Stimulated activated naive CD8-positive, alpha-beta T cell treated with anti-CD3 and anti-CD28 coated beads, Interleukin-15, amount 100 ng/mL, for 72 hours (primary cell): Measurements from ENCODE around the gene HLF.

ENCODE experiments used
- ATAC-seq: fragments of 150-1000 bp; cut with Tn5 transposase; 2 replicates; pipeline ENCODE4 v1.10.0; 2021; ENCODE audit warnings: mild to moderate bottlenecking, moderate library complexity
- DNase-seq, 2 donors: peaks; one replicate each; pipeline ENCODE4 v3.0.0; 2021 to 2022
- H3K27ac Mint-ChIP-seq, 2 donors: one replicate each; pipeline ENCODE4 v1.8.0; 2022; ENCODE audit warnings: mild to moderate bottlenecking in 2 of 2, mixed read lengths in 2 of 2, moderate library complexity in 2 of 2
- H3K27me3 Mint-ChIP-seq: one replicate; pipeline ENCODE4 v1.8.0; 2022; ENCODE audit warnings: mixed read lengths
- H3K4me1 Mint-ChIP-seq: one replicate; pipeline ENCODE4 v1.8.0; 2022; ENCODE audit warnings: mild to moderate bottlenecking, mixed read lengths
- H3K4me3 Mint-ChIP-seq, 2 donors: one replicate each; pipeline ENCODE4 v1.8.0; 2022; ENCODE audit warnings: mild to moderate bottlenecking in 2 of 2, mixed read lengths in 2 of 2, moderate library complexity in 1 of 2
- H3K9me3 Mint-ChIP-seq, 2 donors: one replicate each; pipeline ENCODE4 v1.8.0; 2022; ENCODE audit warnings: mixed read lengths in 2 of 2

HLF gene

GRCh38 chr17:55334881-55335540 is 70.3 kb downstream of the HLF start:
- H3K9me3 Mint-ChIP-seq = no peaks in the 10 kb centered on the region
- H3K27ac Mint-ChIP-seq = peak overlapping the region in 1 of 2 donors; percentile 76
- no peak overlapping the region for H3K4me3 Mint-ChIP-seq
- H3K27me3 Mint-ChIP-seq = peaks cover 45% of the 10 kb centered on the region
- peaks cover 20% of the 10 kb centered on the region for H3K4me1 Mint-ChIP-seq
- no peak for DNase-seq
- ATAC-seq = no peak

GRCh38 chr17:55335625-55336024 is 70.9 kb downstream of the HLF start:
- Mint-ChIP-seq H3K27me3 (peaks cover 45% of the 10 kb centered on the region), H3K9me3 (no peaks in the 10 kb centered on the region), H3K4me1 (peaks cover 24% of the 10 kb centered on the region), H3K27ac (no peak overlapping the region), H3K4me3 (no peak overlapping the region)
- DNase-seq = no peak
- no peak for ATAC-seq

- peaks cover 45% of the 10 kb centered on the region for H3K27me3 Mint-ChIP-seq
- no peak overlapping the region for H3K4me3 Mint-ChIP-seq
- H3K9me3 Mint-ChIP-seq = no peaks in the 10 kb centered on the region
- no peak for DNase-seq
- H3K27ac Mint-ChIP-seq = no peak overlapping the region
- no peak for ATAC-seq
- peaks cover 24% of the 10 kb centered on the region for H3K4me1 Mint-ChIP-seq
Measured at GRCh38 chr17:55336426-55336825, 71.7 kb downstream of the HLF start.

- Mint-ChIP-seq H3K9me3 (no peaks in the 10 kb centered on the region), H3K4me1 (peaks cover 22% of the 10 kb centered on the region), H3K4me3 (no peak overlapping the region), H3K27ac (no peak overlapping the region), H3K27me3 (peaks cover 41% of the 10 kb centered on the region)
- no peak for ATAC-seq
- no peak for DNase-seq
Measured at GRCh38 chr17:55340176-55340575, 75.4 kb downstream of the HLF start.

- peaks cover 0 to 4% of the 10 kb centered on the region in 2 donors for H3K9me3 Mint-ChIP-seq
- ATAC-seq (no peak), DNase-seq (no peak)
- H3K27ac Mint-ChIP-seq = no peak overlapping the region
- H3K27me3 Mint-ChIP-seq = peaks cover 36% of the 10 kb centered on the region
- H3K4me1 Mint-ChIP-seq = peaks cover 22% of the 10 kb centered on the region
- no peak overlapping the region for H3K4me3 Mint-ChIP-seq
Measured at GRCh38 chr17:55340686-55341085, 75.9 kb downstream of the HLF start.

GRCh38 chr17:55341432-55341831 is 76.7 kb downstream of the HLF start:
- peaks cover 22% of the 10 kb centered on the region for H3K4me1 Mint-ChIP-seq
- DNase-seq = peak in 1 of 2 donors; percentile 21
- H3K4me3 Mint-ChIP-seq = no peak overlapping the region
- H3K27me3 Mint-ChIP-seq = peaks cover 29% of the 10 kb centered on the region
- ATAC-seq = peak; percentile 70
- H3K9me3 Mint-ChIP-seq = peaks cover 0 to 7% of the 10 kb centered on the region in 2 donors
- no peak overlapping the region for H3K27ac Mint-ChIP-seq

GRCh38 chr17:55342800-55343585 is 78.2 kb downstream of the HLF start:
- Mint-ChIP-seq H3K4me1 (peaks cover 22% of the 10 kb centered on the region), H3K4me3 (no peak overlapping the region), H3K27ac (peak overlapping the region in 1 of 2 donors; percentile 59), H3K27me3 (peaks cover 35% of the 10 kb centered on the region), H3K9me3 (peaks cover 0 to 8% of the 10 kb centered on the region in 2 donors)
- ATAC-seq = no peak
- DNase-seq = no peak

GRCh38 chr17:55343900-55344513 is 79.2 kb downstream of the HLF start:
- peak; percentile 3 for ATAC-seq
- H3K4me3 Mint-ChIP-seq = no peak overlapping the region
- DNase-seq = no peak
- no peak overlapping the region for H3K27ac Mint-ChIP-seq
- peaks cover 37% of the 10 kb centered on the region for H3K27me3 Mint-ChIP-seq
- H3K4me1 Mint-ChIP-seq = peaks cover 28% of the 10 kb centered on the region
- peaks cover 0 to 8% of the 10 kb centered on the region in 2 donors for H3K9me3 Mint-ChIP-seq

- peak; percentile 93 for ATAC-seq
- no peak overlapping the region for H3K4me3 Mint-ChIP-seq
- H3K27ac Mint-ChIP-seq = peak overlapping the region in 1 of 2 donors; percentile 20
- peaks cover 32% of the 10 kb centered on the region for H3K27me3 Mint-ChIP-seq
- DNase-seq = peak; percentile 51 to 54
- H3K9me3 Mint-ChIP-seq = peaks cover 0 to 8% of the 10 kb centered on the region in 2 donors
- H3K4me1 Mint-ChIP-seq = peaks cover 25% of the 10 kb centered on the region
Measured at GRCh38 chr17:55344514-55344997, 79.8 kb downstream of the HLF start.

- Mint-ChIP-seq H3K4me1 (peaks cover 19% of the 10 kb centered on the region), H3K4me3 (no peak overlapping the region), H3K27me3 (peaks cover 26% of the 10 kb centered on the region), H3K27ac (no peak overlapping the region), H3K9me3 (peaks cover 0 to 8% of the 10 kb centered on the region in 2 donors)
- DNase-seq (no peak), ATAC-seq (no peak)
Measured at GRCh38 chr17:55345132-55345531, 80.4 kb downstream of the HLF start.

GRCh38 chr17:55346658-55347057 is 81.9 kb downstream of the HLF start:
- DNase-seq (no peak), ATAC-seq (no peak)
- peaks cover 23% of the 10 kb centered on the region for H3K4me1 Mint-ChIP-seq
- no peak overlapping the region for H3K4me3 Mint-ChIP-seq
- H3K27me3 Mint-ChIP-seq = peaks cover 19% of the 10 kb centered on the region
- H3K27ac Mint-ChIP-seq = no peak overlapping the region
- peaks cover 0 to 8% of the 10 kb centered on the region in 2 donors for H3K9me3 Mint-ChIP-seq

GRCh38 chr17:55347341-55347740 is 82.6 kb downstream of the HLF start:
- Mint-ChIP-seq H3K27ac (no peak overlapping the region), H3K27me3 (peaks cover 19% of the 10 kb centered on the region), H3K4me1 (peaks cover 23% of the 10 kb centered on the region), H3K4me3 (no peak overlapping the region), H3K9me3 (peaks cover 0 to 8% of the 10 kb centered on the region in 2 donors)
- ATAC-seq (no peak), DNase-seq (no peak)

- H3K4me1 Mint-ChIP-seq = peaks cover 15% of the 10 kb centered on the region
- no peak overlapping the region for H3K27ac Mint-ChIP-seq
- H3K27me3 Mint-ChIP-seq = peaks cover 19% of the 10 kb centered on the region
- ATAC-seq = no peak
- H3K9me3 Mint-ChIP-seq = peaks cover 0 to 8% of the 10 kb centered on the region in 2 donors
- peak; percentile 23 to 29 for DNase-seq
- H3K4me3 Mint-ChIP-seq = no peak overlapping the region
Measured at GRCh38 chr17:55348749-55349354, 84.1 kb downstream of the HLF start.

- DNase-seq (no peak), ATAC-seq (no peak)
- Mint-ChIP-seq H3K27ac (no peak overlapping the region), H3K4me1 (peaks cover 13% of the 10 kb centered on the region), H3K27me3 (peaks cover 19% of the 10 kb centered on the region), H3K9me3 (peaks cover 0 to 4% of the 10 kb centered on the region in 2 donors), H3K4me3 (no peak overlapping the region)
Measured at GRCh38 chr17:55350825-55351205, 86.1 kb downstream of the HLF start.

- Mint-ChIP-seq H3K27ac (no peak overlapping the region), H3K4me1 (peaks cover 13% of the 10 kb centered on the region), H3K4me3 (no peak overlapping the region), H3K27me3 (peaks cover 23% of the 10 kb centered on the region), H3K9me3 (peaks cover 0 to 4% of the 10 kb centered on the region in 2 donors)
- ATAC-seq (no peak), DNase-seq (no peak)
Measured at GRCh38 chr17:55351226-55351625, 86.5 kb downstream of the HLF start.
